ENCODE measurements around the gene USP13.
"Not testable (repeated sequence)": the region's sequence is repeated elsewhere in the genome, so short reads cannot be mapped to it uniquely, and the experiment has no call there.

Gene USP13

GRCh38 chr3:179642871-179643270 lies 10.0 kb upstream of the USP13 start:
- Mint-ChIP-seq H3K27ac (no peak overlapping the region), H3K9me3 (no peaks in the 10 kb centered on the region), H3K36me3 (ENCODE audit: low read depth) (no peaks in the 10 kb centered on the region), H3K4me1 (ENCODE audit: low read depth) (peaks cover 8% of the 10 kb centered on the region), H3K27me3 (no peaks in the 10 kb centered on the region), H3K4me3 (no peak overlapping the region)
- no peak for DNase-seq

- DNase-seq; H3K36me3 Mint-ChIP-seq (ENCODE audit: low read depth); H3K27me3 Mint-ChIP-seq; H3K9me3 Mint-ChIP-seq; H3K4me3 Mint-ChIP-seq; H3K4me1 Mint-ChIP-seq (ENCODE audit: low read depth); H3K27ac Mint-ChIP-seq: not testable (repeated sequence)
These were observed 9.0 kb upstream of the USP13 start for GRCh38 chr3:179643837-179644236.

DNA sequence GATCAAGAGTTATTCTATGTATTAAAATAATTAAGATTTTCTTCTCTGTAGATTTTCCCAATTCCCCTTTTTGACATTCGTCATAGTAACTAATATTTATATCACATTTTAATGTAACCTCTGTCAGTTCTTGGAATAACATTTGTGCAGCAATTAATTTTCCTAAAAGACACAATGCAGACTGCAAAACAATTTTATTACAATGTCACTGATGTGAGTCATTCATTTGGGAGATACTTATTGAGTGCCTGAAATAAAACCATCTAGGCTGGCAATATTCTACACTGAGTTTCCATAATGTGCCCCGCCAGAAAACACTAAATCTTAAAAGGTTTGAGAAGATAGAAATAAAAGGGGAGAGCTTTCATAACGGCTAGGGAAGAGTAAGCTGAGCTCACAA lies 6.7 kb upstream of the USP13 start:
- H3K4me3 Mint-ChIP-seq: no peak overlapping the region
- peaks cover 11% of the 10 kb centered on the region for H3K4me1 Mint-ChIP-seq (ENCODE audit: low read depth)
- H3K9me3 Mint-ChIP-seq: no peaks in the 10 kb centered on the region
- H3K27ac Mint-ChIP-seq: no peak overlapping the region
- H3K27me3 Mint-ChIP-seq: no peaks in the 10 kb centered on the region
- DNase-seq: no peak
- no peaks in the 10 kb centered on the region for H3K36me3 Mint-ChIP-seq (ENCODE audit: low read depth)

DNA sequence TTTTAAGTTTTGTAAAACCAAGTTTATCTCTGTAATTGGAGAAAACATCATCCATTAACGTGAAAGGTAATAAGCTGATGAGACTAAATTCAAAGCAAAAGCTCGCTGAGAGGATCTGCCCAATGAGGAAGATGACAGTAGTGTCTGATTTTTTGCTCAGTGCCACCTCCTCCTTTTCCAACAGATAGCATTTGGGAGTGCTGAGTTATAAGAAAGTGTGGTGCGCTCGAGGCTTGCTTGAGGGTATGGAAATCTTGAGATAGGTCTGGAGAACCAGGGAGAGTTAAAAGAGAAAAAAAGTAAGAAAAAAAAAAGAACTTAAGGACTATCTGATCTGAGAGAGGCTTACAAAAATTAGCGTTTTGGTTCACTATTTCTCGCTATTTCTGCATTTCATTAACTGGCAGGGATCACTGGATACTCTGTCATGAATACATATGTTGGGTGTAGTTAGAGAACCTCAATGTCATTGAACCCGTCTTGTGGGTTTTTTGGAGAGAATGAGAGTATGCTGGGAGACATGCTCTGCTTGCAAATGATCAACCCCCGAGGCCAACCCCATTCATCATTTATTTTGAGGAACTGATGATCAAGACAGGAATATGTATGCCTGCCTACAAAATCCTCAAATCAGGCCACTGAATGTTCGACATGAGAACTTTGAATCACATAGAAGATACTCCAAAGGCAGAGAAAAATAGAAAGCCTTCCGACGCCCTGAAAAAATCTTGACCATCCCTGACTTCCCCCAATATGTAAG lies 973 bp upstream of the USP13 start:
- H3K27ac Mint-ChIP-seq: peak overlapping the region; percentile 26
- H3K4me1 Mint-ChIP-seq (ENCODE audit: low read depth): peaks cover 36% of the 10 kb centered on the region
- DNase-seq: no peak
- H3K36me3 Mint-ChIP-seq (ENCODE audit: low read depth): peaks cover 14% of the 10 kb centered on the region
- peak overlapping the region; percentile 73 for H3K4me3 Mint-ChIP-seq
- H3K9me3 Mint-ChIP-seq: no peaks in the 10 kb centered on the region
- peaks cover 4% of the 10 kb centered on the region for H3K27me3 Mint-ChIP-seq

GRCh38 chr3:179653096-179653797 lies 407 bp downstream of the USP13 start:
- Mint-ChIP-seq H3K4me1 (ENCODE audit: low read depth) (peaks cover 40% of the 10 kb centered on the region), H3K4me3 (peak overlapping the region; percentile 94), H3K27me3 (peaks cover 4% of the 10 kb centered on the region), H3K36me3 (ENCODE audit: low read depth) (peaks cover 16% of the 10 kb centered on the region), H3K9me3 (no peaks in the 10 kb centered on the region), H3K27ac (peak overlapping the region; percentile 90)
- no peak for DNase-seq

DNA sequence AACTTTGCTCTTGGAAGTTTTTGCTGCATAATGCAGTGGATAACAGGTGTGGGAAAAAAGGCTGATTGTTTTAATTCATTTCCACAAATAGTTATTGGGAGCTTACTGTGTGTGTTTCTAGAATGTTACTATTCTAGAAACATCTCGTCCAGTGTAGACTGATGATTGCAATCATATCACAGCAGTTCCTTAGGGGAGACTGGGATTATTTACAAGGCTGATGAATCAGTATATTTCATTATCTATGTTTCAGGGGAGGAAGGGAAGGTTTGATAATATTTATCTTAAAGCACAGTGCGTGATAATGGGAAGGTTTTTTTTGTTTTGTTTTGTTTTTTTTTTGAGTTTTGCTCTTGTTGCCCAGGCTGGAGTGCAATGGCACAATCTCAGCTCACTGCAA lies 2.4 kb downstream of the USP13 start:
- peaks cover 43% of the 10 kb centered on the region for H3K4me1 Mint-ChIP-seq (ENCODE audit: low read depth)
- no peak overlapping the region for H3K27ac Mint-ChIP-seq
- peak overlapping the region; percentile 25 for H3K4me3 Mint-ChIP-seq
- no peak for DNase-seq
- peaks cover 16% of the 10 kb centered on the region for H3K36me3 Mint-ChIP-seq (ENCODE audit: low read depth)
- no peaks in the 10 kb centered on the region for H3K9me3 Mint-ChIP-seq
- peaks cover 4% of the 10 kb centered on the region for H3K27me3 Mint-ChIP-seq

- DNase-seq: no peak
- H3K36me3 Mint-ChIP-seq (ENCODE audit: low read depth): peaks cover 11% of the 10 kb centered on the region
- no peak overlapping the region for H3K27ac Mint-ChIP-seq
- H3K9me3 Mint-ChIP-seq: no peaks in the 10 kb centered on the region
- H3K4me3 Mint-ChIP-seq: no peak overlapping the region
- peaks cover 38% of the 10 kb centered on the region for H3K4me1 Mint-ChIP-seq (ENCODE audit: low read depth)
- H3K27me3 Mint-ChIP-seq: no peaks in the 10 kb centered on the region
These were observed 5.8 kb downstream of the USP13 start for GRCh38 chr3:179658606-179659005.

- H3K27ac Mint-ChIP-seq: no peak overlapping the region
These were observed 8.0 kb downstream of the USP13 start for GRCh38 chr3:179660872-179661271.

DNA sequence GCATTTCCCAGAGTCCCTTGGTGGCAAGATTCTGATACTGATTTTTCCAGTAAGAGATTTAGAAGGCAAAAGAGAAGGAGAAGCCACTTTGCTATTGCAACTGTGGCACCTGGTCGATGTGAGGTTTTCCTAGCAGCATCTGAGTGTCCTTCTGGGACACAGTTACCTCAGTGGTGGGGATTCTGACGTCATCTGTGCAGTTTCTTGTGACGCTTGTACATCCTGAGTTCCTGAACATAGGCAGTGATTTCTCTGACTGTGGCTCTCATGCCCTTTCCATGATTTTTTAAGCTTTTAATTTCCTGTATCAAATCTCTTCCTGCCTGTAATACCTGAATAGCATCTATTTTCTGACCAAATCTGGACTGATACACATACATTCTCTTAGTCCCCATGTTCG lies 8.9 kb downstream of the USP13 start:
- Mint-ChIP-seq H3K9me3 (no peaks in the 10 kb centered on the region), H3K27me3 (no peaks in the 10 kb centered on the region), H3K4me1 (ENCODE audit: low read depth) (peaks cover 20% of the 10 kb centered on the region), H3K36me3 (ENCODE audit: low read depth) (peaks cover 2% of the 10 kb centered on the region), H3K4me3 (no peak overlapping the region), H3K27ac (no peak overlapping the region)
- no peak for DNase-seq

More at GRCh38 chr3:179660872-179661271, 8.0 kb downstream of the USP13 start:
- Mint-ChIP-seq H3K27me3 (no peaks in the 10 kb centered on the region), H3K36me3 (ENCODE audit: low read depth) (peaks cover 2% of the 10 kb centered on the region), H3K4me3 (no peak overlapping the region), H3K4me1 (ENCODE audit: low read depth) (peaks cover 26% of the 10 kb centered on the region), H3K9me3 (no peaks in the 10 kb centered on the region)
- no peak for DNase-seq

GRCh38 chr3:179663093-179663492 lies 10.3 kb downstream of the USP13 start:
- H3K27me3 Mint-ChIP-seq: no peaks in the 10 kb centered on the region
- H3K9me3 Mint-ChIP-seq: no peaks in the 10 kb centered on the region
- H3K4me3 Mint-ChIP-seq: no peak overlapping the region
- no peak for DNase-seq
- no peaks in the 10 kb centered on the region for H3K36me3 Mint-ChIP-seq (ENCODE audit: low read depth)
- peaks cover 18% of the 10 kb centered on the region for H3K4me1 Mint-ChIP-seq (ENCODE audit: low read depth)
- H3K27ac Mint-ChIP-seq: no peak overlapping the region

GRCh38 chr3:179666030-179666429 lies 13.2 kb downstream of the USP13 start:
- H3K27me3 Mint-ChIP-seq: no peaks in the 10 kb centered on the region
- DNase-seq: no peak
- peaks cover 7% of the 10 kb centered on the region for H3K4me1 Mint-ChIP-seq (ENCODE audit: low read depth)
- H3K36me3 Mint-ChIP-seq (ENCODE audit: low read depth): no peaks in the 10 kb centered on the region
- no peak overlapping the region for H3K4me3 Mint-ChIP-seq
- no peaks in the 10 kb centered on the region for H3K9me3 Mint-ChIP-seq
- H3K27ac Mint-ChIP-seq: peak overlapping the region; percentile 3

DNA sequence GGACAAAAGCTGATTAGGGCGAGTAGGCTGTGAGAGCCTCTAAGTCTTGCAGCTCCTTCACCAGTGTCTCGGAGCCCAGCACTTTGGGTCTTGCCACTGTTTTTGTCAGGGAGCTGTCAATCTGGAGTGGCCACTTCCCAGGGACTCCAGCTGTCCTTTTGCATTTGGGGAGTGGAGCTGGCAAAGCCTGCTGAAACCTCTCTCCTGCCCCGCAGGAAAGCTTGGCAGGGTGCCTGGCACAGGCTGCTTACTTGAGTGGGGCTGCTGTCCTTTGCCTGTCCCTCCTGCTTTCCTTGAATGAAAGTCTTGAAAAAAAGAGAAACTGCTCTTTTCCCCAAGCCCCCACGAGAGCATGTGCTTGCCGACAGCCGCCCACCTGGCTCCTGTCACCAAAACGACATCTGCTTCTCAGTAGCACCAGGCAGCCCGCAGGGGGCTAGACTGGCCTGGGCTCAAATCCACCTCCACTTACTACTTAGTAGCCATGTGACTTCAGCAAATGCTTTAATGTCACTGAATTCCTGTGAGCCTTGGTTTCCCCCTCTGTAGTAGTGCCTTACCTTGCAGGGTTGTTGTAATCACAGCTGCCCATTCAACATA lies 13.7 kb downstream of the USP13 start:
- Mint-ChIP-seq H3K27me3 (no peaks in the 10 kb centered on the region), H3K36me3 (ENCODE audit: low read depth) (peaks cover under 1% of the 10 kb centered on the region), H3K4me1 (ENCODE audit: low read depth) (peaks cover 7% of the 10 kb centered on the region), H3K27ac (no peak overlapping the region), H3K4me3 (no peak overlapping the region), H3K9me3 (no peaks in the 10 kb centered on the region)
- no peak for DNase-seq

DNA sequence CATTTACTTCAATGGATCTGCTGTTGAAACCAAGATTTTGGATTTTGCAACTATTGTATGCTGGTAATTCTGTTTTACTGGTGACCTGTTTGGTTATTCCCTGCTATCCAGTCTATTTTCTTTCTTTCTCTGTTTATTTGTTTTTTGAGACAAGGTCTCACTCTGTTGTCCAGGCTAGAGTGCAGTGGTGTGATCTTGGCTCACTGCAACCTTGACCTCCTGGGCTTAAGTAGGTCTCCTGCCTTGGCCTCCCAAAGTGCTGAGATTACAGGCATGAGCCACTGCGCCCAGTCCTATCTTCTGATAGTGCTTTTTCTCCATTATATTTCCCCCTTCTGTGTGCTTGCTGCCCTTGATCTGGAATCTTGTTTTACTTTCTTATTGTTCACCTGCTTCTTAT lies 15.6 kb downstream of the USP13 start:
- H3K9me3 Mint-ChIP-seq: no peaks in the 10 kb centered on the region
- no peaks in the 10 kb centered on the region for H3K27me3 Mint-ChIP-seq
- H3K27ac Mint-ChIP-seq: no peak overlapping the region
- no peak for DNase-seq
- H3K36me3 Mint-ChIP-seq (ENCODE audit: low read depth): peaks cover 2% of the 10 kb centered on the region
- H3K4me1 Mint-ChIP-seq (ENCODE audit: low read depth): peaks cover 8% of the 10 kb centered on the region
- H3K4me3 Mint-ChIP-seq: no peak overlapping the region

- no peak overlapping the region for H3K27ac Mint-ChIP-seq
- H3K36me3 Mint-ChIP-seq (ENCODE audit: low read depth): peaks cover 2% of the 10 kb centered on the region
- H3K4me1 Mint-ChIP-seq (ENCODE audit: low read depth): peaks cover 8% of the 10 kb centered on the region
- no peak overlapping the region for H3K4me3 Mint-ChIP-seq
- no peaks in the 10 kb centered on the region for H3K27me3 Mint-ChIP-seq
- no peaks in the 10 kb centered on the region for H3K9me3 Mint-ChIP-seq
- no peak for DNase-seq
These were observed 17.5 kb downstream of the USP13 start for GRCh38 chr3:179670311-179670710.

DNA sequence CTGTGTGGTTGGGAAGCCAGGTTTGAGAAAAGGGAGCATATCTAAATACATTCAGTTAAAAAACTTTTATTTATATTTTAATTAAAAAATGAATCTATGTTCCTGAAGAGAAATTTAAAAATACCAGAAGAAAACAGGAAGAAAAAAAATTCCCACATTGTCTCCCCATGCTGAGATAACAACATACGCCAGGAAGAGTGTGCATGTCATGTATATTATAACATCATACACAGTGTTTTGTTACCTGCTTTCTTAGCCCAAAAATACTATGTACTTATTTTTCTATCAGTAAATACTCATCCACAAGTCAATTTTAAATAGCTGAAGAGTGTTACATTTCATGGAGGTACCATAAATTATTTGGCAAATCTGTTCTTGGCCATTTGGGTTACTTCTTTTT lies 18.5 kb downstream of the USP13 start:
- Mint-ChIP-seq H3K27ac (no peak overlapping the region), H3K4me3 (no peak overlapping the region), H3K4me1 (ENCODE audit: low read depth) (peaks cover 9% of the 10 kb centered on the region), H3K36me3 (ENCODE audit: low read depth) (peaks cover 6% of the 10 kb centered on the region), H3K27me3 (no peaks in the 10 kb centered on the region), H3K9me3 (no peaks in the 10 kb centered on the region)
- DNase-seq: no peak

Measured in activated T-cell treated with anti-CD3 and anti-CD28 coated beads, Interleukin-2, amount 50 U/mL, for 24 hours (primary cell).